A673 (cell line): ENCODE results near the gene PARD3. TPM values are rescaled to one million over a fixed set of nuclear protein-coding genes. Genes with fewer than 3 reads are reported as not detected.

Source experiments
- BruUV-seq: library from RNA; stranded (reverse); fragments of 400-500 nt; replicated peaks from 2 replicates; lab custom pipeline; 2021; lab: Mats Ljungman, UMichigan
- CTCF ChIA-PET: fragments of 300-600 bp; sonication (Branson Sonifier 250); formaldehyde crosslinking; loops from one replicate; lab custom pipeline; 2022; ENCODE audit warnings: antibody characterized with exemption; lab: Charles Lee
- POLR2A ChIA-PET: fragments of 300-600 bp; sonication (Branson Sonifier 250); formaldehyde crosslinking; loops from one replicate; lab custom pipeline; 2022; ENCODE audit warnings: antibody characterized with exemption; ENCODE audit not compliant: low non-redundant PET; lab: Charles Lee
- DNase-seq: peaks from one replicate; pipeline ENCODE4 v3.0.0-alpha.2; 2015; ENCODE audit warnings: low spot score
- H3K27ac ChIP-seq: fragments of 200-600 bp; sonication (generic); 2 replicates; pipeline ENCODE4 v1.5.1; 2016; ENCODE audit warnings: mixed run types, low read depth, mild to moderate bottlenecking, mixed read lengths, antibody characterized with exemption, low read length; ENCODE audit not compliant: poor library complexity, severe bottlenecking
- H3K27me3 ChIP-seq: fragments of 200-600 bp; sonication (generic); replicated peaks from 2 replicates; pipeline ENCODE4 v1.6.1; 2017; ENCODE audit warnings: mixed run types, low read depth, mild to moderate bottlenecking, mixed read lengths, antibody characterized with exemption, low read length; ENCODE audit not compliant: insufficient read depth, poor library complexity
- H3K36me3 ChIP-seq: fragments of 200-600 bp; sonication (generic); 2 replicates; pipeline ENCODE4 v1.6.1; 2016; ENCODE audit warnings: mixed run types, mild to moderate bottlenecking, mixed read lengths, antibody characterized with exemption, low read length; ENCODE audit not compliant: insufficient read depth, poor library complexity, severe bottlenecking
- H3K4me1 ChIP-seq: fragments of 200-600 bp; sonication (generic); 2 replicates; pipeline ENCODE4 v1.6.1; 2017; ENCODE audit warnings: mixed run types, mild to moderate bottlenecking, mixed read lengths, antibody characterized with exemption, low read length; ENCODE audit not compliant: insufficient read depth, poor library complexity, severe bottlenecking
- H3K4me3 ChIP-seq: fragments of 200-600 bp; sonication (generic); 2 replicates; pipeline ENCODE4 v1.5.1; 2016; ENCODE audit warnings: low read depth, mixed run types, mild to moderate bottlenecking, mixed read lengths, low read length; ENCODE audit not compliant: poor library complexity, severe bottlenecking
- H3K9me3 ChIP-seq: fragments of 200-600 bp; sonication (generic); 2 replicates; pipeline ENCODE4 v1.6.1; 2016; ENCODE audit warnings: mixed run types, low read depth, mild to moderate bottlenecking, mixed read lengths, antibody characterized with exemption, low read length; ENCODE audit not compliant: poor library complexity, severe bottlenecking
- CTCF ChIP-seq: fragments of 300-800, 200-600 bp; sonication (generic); conservative IDR thresholded peaks from 2 replicates; pipeline ENCODE4 v1.5.1; 2017; ENCODE audit warnings: low read depth, mild to moderate bottlenecking, antibody characterized with exemption, low read length, moderate library complexity, mixed read lengths
- EZH2 ChIP-seq: fragments of 200-600 bp; sonication (generic); IDR thresholded peaks from 2 replicates; pipeline ENCODE4 v1.6.1; 2017; ENCODE audit warnings: borderline replicate concordance, low read depth, mild to moderate bottlenecking, mixed read lengths, antibody characterized with exemption, low read length; ENCODE audit not compliant: poor library complexity, severe bottlenecking
- intact Hi-C: fragments of 100-400 bp; cut with micrococcal nuclease; formaldehyde crosslinking; loops from one replicate; pipeline ENCODE4 v1.10.0; 2022; ENCODE audit not compliant: unreplicated experiment
- total RNA-seq: library from RNA; stranded (reverse); gene quantifications from 2 replicates; pipeline ENCODE4 v1.2.3, GENCODE V29; 2021

PARD3 gene
- total RNA-seq, 1 experiment from 2014 or later: 28.0 TPM

- Histone ChIP-seq H3K36me3 (no peaks in the 10 kb centered on the region), H3K27ac (no peak overlapping the region), H3K27me3 (no peaks in the 10 kb centered on the region), H3K9me3 (no peaks in the 10 kb centered on the region), H3K4me3 (no peak overlapping the region), H3K4me1 (no peaks in the 10 kb centered on the region)
- intact Hi-C loops: loop anchor here (10.0 kb wide), 1 partner anchor 249 kb away; no protein-coding TSS in a partner anchor
- CTCF ChIA-PET: no interaction called here
- DNase-seq: no peak
- TF ChIP-seq CTCF (no peak), EZH2 (no peak)
- BruUV-seq: no TSS peak
- POLR2A ChIA-PET: no interaction called here
Measured at GRCh38 chr10:34503704-34504103, 311.4 kb downstream of the PARD3 start.

- no peaks in the 10 kb centered on the region for H3K27me3 ChIP-seq
- intact Hi-C loops: loop anchor here (10.0 kb wide), 1 partner anchor 245 kb away; no protein-coding TSS in a partner anchor
- no peak for DNase-seq
- H3K4me3 ChIP-seq: no peak overlapping the region
- no peak overlapping the region for H3K27ac ChIP-seq
- ChIA-PET POLR2A (no interaction called here), CTCF (no interaction called here)
- no peaks in the 10 kb centered on the region for H3K36me3 ChIP-seq
- TF ChIP-seq CTCF: no peak
- TF ChIP-seq EZH2: no peak
- no TSS peak for BruUV-seq
- H3K4me1 ChIP-seq: no peaks in the 10 kb centered on the region
- H3K9me3 ChIP-seq: no peaks in the 10 kb centered on the region
Measured at GRCh38 chr10:34499612-34500279, 315.4 kb downstream of the PARD3 start.

- no peak for DNase-seq
- no peak for TF ChIP-seq CTCF
- no peak for TF ChIP-seq EZH2
- no peaks in the 10 kb centered on the region for H3K27me3 ChIP-seq
- no peaks in the 10 kb centered on the region for H3K36me3 ChIP-seq
- no peak overlapping the region for H3K27ac ChIP-seq
- CTCF ChIA-PET: no interaction called here
- POLR2A ChIA-PET: no interaction called here
- intact Hi-C loops: no loop called here
- no peak overlapping the region for H3K4me3 ChIP-seq
- H3K4me1 ChIP-seq: no peaks in the 10 kb centered on the region
- H3K9me3 ChIP-seq: no peaks in the 10 kb centered on the region
- no TSS peak for BruUV-seq
Measured at GRCh38 chr10:34498821-34499220, 316.3 kb downstream of the PARD3 start.
